Activated CD4-positive, CD25-positive, alpha-beta regulatory T cell treated with anti-CD3 and anti-CD28 coated beads, Interleukin-2, amount 50 U/mL, for 24 hours (primary cell): Measurements from ENCODE around the gene MYL1.

ENCODE experiments used
- ATAC-seq, 2 donors: fragments of 150-1000 bp; cut with Tn5 transposase; one replicate each; pipeline ENCODE4 v1.10.0; 2021; ENCODE audit warnings: mild to moderate bottlenecking in 1 of 2, moderate library complexity in 1 of 2

The MYL1 gene

DNA sequence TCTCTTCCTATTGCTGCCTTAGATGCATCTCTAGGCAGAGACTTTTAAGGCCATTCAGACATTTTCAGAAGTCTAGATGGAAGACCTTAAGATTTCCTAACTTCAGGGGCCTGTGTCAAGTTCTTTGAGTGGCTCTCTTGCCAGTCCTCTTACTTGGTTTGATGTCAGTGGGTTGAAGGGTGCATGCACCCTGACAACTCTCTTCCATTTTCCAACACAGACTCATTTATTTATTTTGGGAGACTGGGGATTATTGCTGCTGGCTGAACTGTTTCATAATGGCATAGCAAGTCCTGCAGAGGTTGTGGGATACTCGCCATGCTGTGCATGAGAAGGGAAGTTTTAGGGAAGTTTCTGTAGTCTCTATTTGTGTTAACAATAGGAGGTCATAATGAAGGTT lies 50.7 kb downstream of the MYL1 start:
- no peak for ATAC-seq

DNA sequence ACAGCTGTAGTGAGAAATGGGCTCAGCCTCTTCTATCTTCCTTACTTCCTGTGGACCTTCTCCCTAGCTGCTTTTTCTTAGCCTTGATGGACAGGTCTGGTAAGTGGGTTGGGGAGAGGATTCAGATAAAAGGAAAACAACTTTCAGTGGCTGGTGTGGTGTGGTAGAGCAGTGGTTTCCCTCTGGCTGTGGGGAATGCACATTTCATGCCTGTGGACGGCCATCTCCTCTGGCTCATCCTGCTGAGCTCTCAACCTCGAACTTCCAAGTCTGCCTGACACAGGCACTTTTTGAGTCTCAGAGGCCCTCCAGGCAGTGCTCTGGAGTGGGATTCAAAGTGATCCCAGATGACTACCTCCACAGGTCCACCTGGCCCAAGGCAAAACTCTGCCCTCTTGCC lies 51.1 kb downstream of the MYL1 start:
- ATAC-seq = no peak

DNA sequence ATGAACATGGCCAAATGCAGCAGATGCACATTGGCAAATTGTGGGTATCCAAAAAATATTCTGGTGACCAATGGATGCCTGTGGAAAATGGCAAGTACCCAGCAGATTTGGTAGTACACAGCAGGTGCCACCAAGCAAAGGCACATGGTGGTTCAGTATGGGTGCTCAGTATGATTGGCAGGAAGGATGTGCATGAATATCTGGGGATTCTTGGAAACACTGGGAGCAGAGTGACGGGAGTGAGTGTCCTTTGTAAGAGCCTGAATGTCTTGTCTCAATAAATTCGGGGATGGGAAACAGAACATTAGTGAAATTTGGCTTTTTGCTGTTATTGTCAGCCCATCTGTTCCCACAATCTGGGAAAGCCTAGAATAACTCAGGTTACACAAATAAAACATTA lies 52.9 kb downstream of the MYL1 start:
- ATAC-seq = no peak

- ATAC-seq = no peak
Observed at GRCh38 chr2:210259687-210260086, 55.3 kb downstream of the MYL1 start.

DNA sequence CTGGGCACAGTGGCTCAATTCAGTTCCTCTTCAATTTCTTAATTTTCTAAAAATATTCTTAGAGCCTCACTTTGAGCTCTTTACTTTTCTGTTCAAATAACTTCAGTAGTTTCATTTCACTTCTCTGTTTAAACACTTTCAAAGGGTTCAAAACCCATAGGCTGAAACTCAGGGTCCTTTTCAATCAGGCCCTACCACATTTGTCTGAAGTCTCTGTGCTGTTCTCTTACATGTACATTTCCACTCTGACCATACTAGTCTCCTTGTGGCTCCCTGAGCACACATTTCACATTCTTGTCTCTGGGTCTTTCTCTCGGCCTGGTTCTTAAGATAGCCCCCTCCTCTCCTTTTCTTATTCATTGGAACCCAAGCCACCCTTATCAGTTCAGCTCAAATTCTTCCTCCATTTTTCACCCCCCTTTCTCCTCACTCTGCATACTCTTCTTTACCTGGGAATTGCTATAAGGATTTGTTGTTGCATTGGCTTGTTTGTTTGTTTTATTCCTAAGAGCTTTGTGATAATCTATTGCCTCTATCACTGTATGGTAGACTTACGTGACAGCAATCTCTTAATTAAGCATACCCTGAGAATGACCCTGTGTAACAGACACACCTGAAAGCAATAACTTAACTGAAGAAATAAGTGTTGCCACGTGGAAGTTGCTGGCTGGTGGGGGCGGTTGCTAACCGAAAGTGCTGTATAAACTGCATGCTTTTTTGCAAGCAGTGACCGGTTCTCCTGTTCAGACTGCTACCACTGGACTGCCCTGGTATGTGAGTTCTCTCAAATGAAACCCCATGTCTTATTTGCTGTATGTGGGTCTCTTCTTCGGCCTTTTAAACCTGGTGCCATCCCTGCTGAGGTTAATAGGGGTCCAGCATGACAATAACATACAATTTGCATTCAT lies 62.0 kb downstream of the MYL1 start:
- no peak for ATAC-seq

GRCh38 chr2:210250622-210251021 lies 64.4 kb downstream of the MYL1 start:
- no peak for ATAC-seq
